CD4-positive, CD25-positive, alpha-beta regulatory T cell (primary cell): ENCODE results near the gene COL17A1. TPM values are rescaled to one million over a fixed set of nuclear protein-coding genes. Genes with fewer than 3 reads are reported as not detected.

Experiments
- ATAC-seq, 2 donors: fragments of 150-1000 bp; cut with Tn5 transposase; one replicate each; pipeline ENCODE4 v1.10.0; 2021; ENCODE audit warnings: low read depth in 2 of 2, moderate number of reproducible peaks in 2 of 2, moderate library complexity in 1 of 2
- DNase-seq, 3 donors: peaks; one replicate each; pipeline versions ENCODE4 v3.0.0 to v3.0.0-alpha.2; 2012 to 2022; ENCODE audit warnings: mixed read lengths in 1 of 3
- H3K27ac ChIP-seq: one replicate; pipeline ENCODE4 v1.7.0; 2013; ENCODE audit warnings: mild to moderate bottlenecking, low read length; ENCODE audit not compliant: insufficient read depth, poor library complexity, severe bottlenecking
- H3K27me3 ChIP-seq: one replicate; pipeline ENCODE4 v1.7.0; 2013; ENCODE audit warnings: low read length; ENCODE audit not compliant: control insufficient read depth, insufficient read depth
- H3K36me3 ChIP-seq: one replicate; pipeline ENCODE4 v1.7.0; 2013; ENCODE audit warnings: mild to moderate bottlenecking, low read length, moderate library complexity; ENCODE audit not compliant: control insufficient read depth, insufficient read depth
- H3K4me1 ChIP-seq: 2 replicates; pipeline ENCODE4 v1.7.0; 2013; ENCODE audit warnings: mild to moderate bottlenecking, low read length; ENCODE audit not compliant: insufficient read depth, control insufficient read depth, poor library complexity, severe bottlenecking
- H3K4me3 ChIP-seq: one replicate; pipeline ENCODE4 v1.7.0; 2013; ENCODE audit warnings: low read depth, mild to moderate bottlenecking, low read length, moderate library complexity
- H3K9me3 ChIP-seq, 2 experiments: 1 replicate in 1 of 2; 2 replicates in 1 of 2; pipeline ENCODE4 v1.7.0; 2013; ENCODE audit warnings: low read length in 2 of 2, mild to moderate bottlenecking in 1 of 2, moderate library complexity in 1 of 2; ENCODE audit not compliant: control insufficient read depth in 2 of 2
- H3K27ac Mint-ChIP-seq, 3 donors: one replicate each; pipeline ENCODE4 v1.8.0; 2020 to 2022; ENCODE audit warnings: mild to moderate bottlenecking in 3 of 3, mixed read lengths in 3 of 3, moderate library complexity in 2 of 3
- H3K27me3 Mint-ChIP-seq: one replicate; pipeline ENCODE4 v1.8.0; 2022; ENCODE audit warnings: mild to moderate bottlenecking, mixed read lengths
- H3K36me3 Mint-ChIP-seq: one replicate; pipeline ENCODE4 v1.8.0; 2020; ENCODE audit warnings: mixed read lengths
- H3K4me1 Mint-ChIP-seq, 4 donors: one replicate each; pipeline ENCODE4 v1.8.0; 2020 to 2022; ENCODE audit warnings: mixed read lengths in 4 of 4, mild to moderate bottlenecking in 1 of 4
- H3K4me3 Mint-ChIP-seq, 4 donors: one replicate each; pipeline ENCODE4 v1.8.0; 2020 to 2022; ENCODE audit warnings: mild to moderate bottlenecking in 4 of 4, mixed read lengths in 4 of 4, moderate library complexity in 3 of 4
- H3K9me3 Mint-ChIP-seq, 7 donors: one replicate each; pipeline ENCODE4 v1.8.0; 2020 to 2022; ENCODE audit warnings: mixed read lengths in 7 of 7, mild to moderate bottlenecking in 3 of 7, moderate library complexity in 2 of 7
- polyA plus RNA-seq, 4 donors: library from polyadenylated mRNA; unstranded; fragments of 300-500 nt; fragmentation: Illumina TruSeq; gene quantifications; one replicate each; pipeline ENCODE4 v1.2.3, GENCODE V29; 2021
- total RNA-seq: library from RNA; stranded (reverse); gene quantifications from one replicate; pipeline ENCODE4 v1.2.3, GENCODE V29; 2022

The COL17A1 gene
- total and polyA plus RNA-seq, 5 donors from 2014 or later, result 0.24 TPM; not detected in 4

DNA sequence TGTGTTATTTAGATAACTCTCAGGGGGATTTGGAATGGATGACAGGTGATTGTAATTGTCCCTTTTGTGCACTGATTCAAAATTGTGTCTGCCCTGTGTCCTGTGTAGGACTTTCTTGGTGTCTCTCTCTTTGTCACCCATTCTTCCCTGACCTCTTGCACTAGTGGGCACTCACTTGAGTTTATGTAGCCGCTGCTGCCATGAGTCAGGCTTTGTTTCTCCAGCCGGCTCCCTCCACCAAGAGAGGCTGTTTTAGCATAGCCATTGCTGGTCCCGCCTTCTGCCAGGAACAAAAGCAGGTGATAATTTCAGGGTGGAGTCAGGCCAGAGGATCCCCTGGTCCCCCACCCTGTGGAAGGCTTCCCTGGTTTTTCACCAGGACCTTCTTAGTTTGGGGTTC lies 8.4 kb downstream of the COL17A1 start:
- H3K4me1 ChIP-seq, result no peaks in the 10 kb centered on the region
- H3K4me3 ChIP-seq, result no peak overlapping the region
- no peak overlapping the region for H3K27ac Mint-ChIP-seq
- no peak for ATAC-seq
- DNase-seq, result no peak
- no peaks in the 10 kb centered on the region for H3K9me3 ChIP-seq
- H3K36me3 Mint-ChIP-seq, result no peaks in the 10 kb centered on the region
- no peak overlapping the region for H3K27ac ChIP-seq
- peaks cover 3% of the 10 kb centered on the region for H3K27me3 ChIP-seq
- H3K4me1 Mint-ChIP-seq, result peaks cover 0 to 5% (median 0%) of the 10 kb centered on the region in 4 donors
- no peaks in the 10 kb centered on the region for H3K27me3 Mint-ChIP-seq
- no peaks in the 10 kb centered on the region for H3K36me3 ChIP-seq
- no peak overlapping the region for H3K4me3 Mint-ChIP-seq
- H3K9me3 Mint-ChIP-seq, result no peaks in the 10 kb centered on the region

GRCh38 chr10:104076743-104077160 lies 8.9 kb downstream of the COL17A1 start:
- no peak for ATAC-seq
- DNase-seq, result no peak
- no peaks in the 10 kb centered on the region for H3K9me3 ChIP-seq
- no peaks in the 10 kb centered on the region for H3K4me1 ChIP-seq
- Mint-ChIP-seq H3K4me1 (peaks cover 0 to 5% (median under 1%) of the 10 kb centered on the region in 4 donors), H3K27me3 (no peaks in the 10 kb centered on the region), H3K27ac (no peak overlapping the region), H3K36me3 (no peaks in the 10 kb centered on the region), H3K9me3 (no peaks in the 10 kb centered on the region), H3K4me3 (no peak overlapping the region)
- H3K27me3 ChIP-seq, result no peaks in the 10 kb centered on the region
- H3K36me3 ChIP-seq, result no peaks in the 10 kb centered on the region
- no peak overlapping the region for H3K27ac ChIP-seq
- H3K4me3 ChIP-seq, result no peak overlapping the region

DNA sequence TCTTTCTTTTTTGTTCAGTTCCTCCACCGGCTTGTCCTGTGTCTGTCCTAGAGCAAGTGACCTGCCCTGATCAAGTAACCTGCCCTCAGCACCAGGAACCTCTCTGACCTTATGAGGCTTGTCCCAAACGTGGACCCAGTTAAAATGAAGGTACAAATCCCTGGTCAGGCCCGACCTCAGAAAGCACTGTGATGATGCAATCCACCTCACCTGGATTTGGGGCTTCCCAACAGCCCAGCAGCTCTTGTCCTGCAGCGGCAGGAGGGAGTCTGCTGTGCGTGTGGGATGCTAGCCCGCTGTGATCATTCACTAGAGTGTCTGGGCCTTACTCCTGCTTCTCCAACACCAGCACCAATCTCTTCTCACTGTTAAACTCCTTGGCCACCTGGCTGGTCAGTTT lies 11.2 kb downstream of the COL17A1 start:
- no peak for ATAC-seq
- no peaks in the 10 kb centered on the region for H3K9me3 ChIP-seq
- H3K36me3 ChIP-seq, result no peaks in the 10 kb centered on the region
- Mint-ChIP-seq H3K27me3 (no peaks in the 10 kb centered on the region), H3K9me3 (no peaks in the 10 kb centered on the region), H3K4me3 (no peak overlapping the region), H3K36me3 (no peaks in the 10 kb centered on the region), H3K4me1 (peaks cover 0 to 5% (median 1%) of the 10 kb centered on the region in 4 donors), H3K27ac (no peak overlapping the region)
- no peaks in the 10 kb centered on the region for H3K27me3 ChIP-seq
- H3K4me3 ChIP-seq, result no peak overlapping the region
- no peak for DNase-seq
- H3K4me1 ChIP-seq, result no peaks in the 10 kb centered on the region
- no peak overlapping the region for H3K27ac ChIP-seq

DNA sequence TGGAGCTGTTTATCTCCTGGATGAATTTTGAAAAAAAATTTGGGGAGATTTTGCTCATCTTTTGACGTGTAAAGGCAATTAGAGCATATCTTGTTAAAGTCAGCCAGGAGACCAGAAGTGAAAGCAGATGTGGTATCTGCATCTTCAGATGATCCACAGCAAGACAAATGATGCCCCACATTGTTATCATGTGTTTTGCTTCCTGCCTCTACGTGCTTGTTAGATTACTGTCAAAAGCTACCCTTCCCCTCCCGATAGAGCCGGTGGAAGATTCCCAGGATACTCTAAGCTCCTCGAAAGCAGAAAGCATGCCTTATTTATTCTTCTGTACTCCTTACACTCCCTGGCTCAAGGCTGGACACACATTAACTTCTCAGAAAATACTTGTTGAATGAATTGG lies 12.9 kb downstream of the COL17A1 start:
- no peaks in the 10 kb centered on the region for H3K27me3 ChIP-seq
- H3K4me1 Mint-ChIP-seq, result peaks cover 0 to 5% (median 1%) of the 10 kb centered on the region in 4 donors

DNA sequence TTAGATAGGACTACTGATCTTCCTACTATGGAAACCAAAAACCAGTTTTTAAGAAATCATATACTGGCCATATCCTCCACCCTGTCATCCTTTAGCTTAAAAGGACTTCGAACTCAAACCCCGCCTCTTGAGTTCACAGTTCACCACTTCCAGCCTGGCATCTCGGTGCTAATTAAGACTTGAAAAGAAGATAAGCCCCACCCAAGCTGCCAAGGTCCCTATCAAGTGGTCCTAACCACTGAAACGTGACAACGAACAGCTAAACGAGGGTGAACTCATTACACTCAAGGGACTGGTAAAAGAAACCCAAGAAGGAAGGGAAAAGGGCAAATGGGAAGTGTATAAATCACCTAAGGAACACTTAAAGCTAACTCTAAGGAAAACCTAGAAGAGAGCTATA lies 16.1 kb downstream of the COL17A1 start:
- peaks cover 0 to 1% (median 0%) of the 10 kb centered on the region in 7 donors for H3K9me3 Mint-ChIP-seq
- no peak overlapping the region for H3K27ac ChIP-seq
- no peak overlapping the region for H3K4me3 Mint-ChIP-seq
- DNase-seq, result no peak
- H3K27ac Mint-ChIP-seq, result no peak overlapping the region
- ATAC-seq, result no peak
- H3K4me3 ChIP-seq, result no peak overlapping the region
- H3K36me3 ChIP-seq, result no peaks in the 10 kb centered on the region
- no peaks in the 10 kb centered on the region for H3K9me3 ChIP-seq
- H3K36me3 Mint-ChIP-seq, result no peaks in the 10 kb centered on the region
- H3K27me3 ChIP-seq, result no peaks in the 10 kb centered on the region
- no peaks in the 10 kb centered on the region for H3K4me1 ChIP-seq
- peaks cover 0 to 5% (median 1%) of the 10 kb centered on the region in 4 donors for H3K4me1 Mint-ChIP-seq
- H3K27me3 Mint-ChIP-seq, result peaks cover 23% of the 10 kb centered on the region

More for the DNA sequence above, 12.9 kb downstream of the COL17A1 start:
- Histone ChIP-seq H3K36me3 (no peaks in the 10 kb centered on the region), H3K27ac (no peak overlapping the region), H3K9me3 (no peaks in the 10 kb centered on the region), H3K4me1 (no peaks in the 10 kb centered on the region), H3K4me3 (no peak overlapping the region)
- H3K36me3 Mint-ChIP-seq, result no peaks in the 10 kb centered on the region
- ATAC-seq (no peak), DNase-seq (peak in 1 of 3 donors; percentile 12)
- H3K27ac Mint-ChIP-seq, result no peak overlapping the region
- H3K9me3 Mint-ChIP-seq, result no peaks in the 10 kb centered on the region
- H3K4me3 Mint-ChIP-seq, result no peak overlapping the region
- H3K27me3 Mint-ChIP-seq, result peaks cover 9% of the 10 kb centered on the region

- peak overlapping the region in 1 of 3 donors; percentile 23 for H3K27ac Mint-ChIP-seq
- H3K4me3 ChIP-seq, result no peak overlapping the region
Measured at GRCh38 chr10:104067525-104067924, 18.2 kb downstream of the COL17A1 start.

DNA sequence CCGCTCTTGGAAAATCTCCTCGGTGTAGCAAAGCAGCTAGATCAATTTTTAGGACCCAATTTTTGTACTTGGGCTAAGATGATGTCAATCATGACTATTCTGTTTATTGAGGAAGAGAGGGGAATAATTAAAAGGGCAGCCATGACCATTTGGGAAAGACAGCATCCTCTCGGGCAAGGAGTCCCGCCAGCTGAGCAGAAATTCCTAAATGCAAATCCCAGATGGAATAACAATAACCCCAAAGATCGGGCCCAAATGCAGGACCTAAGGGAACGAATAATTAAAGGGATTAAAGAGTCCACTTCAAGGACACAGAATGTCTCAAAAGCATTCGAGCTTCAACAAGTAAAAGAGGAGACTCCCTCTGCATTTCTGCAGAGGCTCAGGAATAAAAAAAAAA lies 18.7 kb downstream of the COL17A1 start:
- Histone ChIP-seq H3K27me3 (no peaks in the 10 kb centered on the region), H3K4me1 (no peaks in the 10 kb centered on the region), H3K36me3 (no peaks in the 10 kb centered on the region), H3K4me3 (no peak overlapping the region), H3K9me3 (no peaks in the 10 kb centered on the region), H3K27ac (no peak overlapping the region)
- Mint-ChIP-seq H3K27ac (no peak overlapping the region), H3K4me3 (no peak overlapping the region), H3K9me3 (peaks cover 0 to 3% (median 0%) of the 10 kb centered on the region in 7 donors), H3K4me1 (peaks cover 0 to 2% (median 0%) of the 10 kb centered on the region in 4 donors), H3K27me3 (peaks cover 33% of the 10 kb centered on the region), H3K36me3 (no peaks in the 10 kb centered on the region)
- DNase-seq, result no peak
- no peak for ATAC-seq

More at GRCh38 chr10:104067525-104067924, 18.2 kb downstream of the COL17A1 start:
- H3K27ac ChIP-seq, result no peak overlapping the region
- no peaks in the 10 kb centered on the region for H3K4me1 ChIP-seq
- no peaks in the 10 kb centered on the region for H3K9me3 ChIP-seq
- DNase-seq (no peak), ATAC-seq (no peak)
- Mint-ChIP-seq H3K4me3 (no peak overlapping the region), H3K4me1 (peaks cover 0 to 2% (median 0%) of the 10 kb centered on the region in 4 donors), H3K27me3 (peaks cover 33% of the 10 kb centered on the region), H3K36me3 (no peaks in the 10 kb centered on the region), H3K9me3 (peaks cover 0 to 3% (median 0%) of the 10 kb centered on the region in 7 donors)
- H3K27me3 ChIP-seq, result no peaks in the 10 kb centered on the region
- H3K36me3 ChIP-seq, result no peaks in the 10 kb centered on the region

DNA sequence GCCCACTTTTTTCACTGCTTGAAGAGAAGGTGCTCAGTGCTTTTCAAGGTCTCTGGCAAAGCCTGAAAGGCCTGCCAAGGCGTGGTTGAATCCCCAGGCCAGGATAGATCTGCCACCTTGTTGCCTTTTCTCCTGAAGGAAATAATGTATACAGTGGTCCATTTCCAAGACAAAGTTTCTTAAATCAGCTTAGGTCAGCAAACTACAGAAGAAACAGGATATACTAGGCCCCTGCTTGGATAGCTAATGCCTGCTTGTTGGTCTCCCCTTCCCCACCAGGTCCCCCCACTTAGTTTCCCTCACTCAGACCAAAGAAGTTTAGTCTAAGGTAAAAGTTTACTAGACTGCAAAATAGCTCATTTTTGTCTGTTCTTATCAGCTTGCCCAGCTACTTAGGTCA lies 19.9 kb downstream of the COL17A1 start:
- no peak overlapping the region for H3K4me3 Mint-ChIP-seq
- Histone ChIP-seq H3K9me3 (no peaks in the 10 kb centered on the region), H3K4me1 (no peaks in the 10 kb centered on the region), H3K4me3 (no peak overlapping the region), H3K27ac (no peak overlapping the region), H3K36me3 (no peaks in the 10 kb centered on the region), H3K27me3 (no peaks in the 10 kb centered on the region)
- H3K9me3 Mint-ChIP-seq, result peaks cover 0 to 3% (median 0%) of the 10 kb centered on the region in 7 donors
- no peak overlapping the region for H3K27ac Mint-ChIP-seq
- DNase-seq, result no peak
- no peaks in the 10 kb centered on the region for H3K4me1 Mint-ChIP-seq
- no peaks in the 10 kb centered on the region for H3K36me3 Mint-ChIP-seq
- ATAC-seq, result no peak
- H3K27me3 Mint-ChIP-seq, result peaks cover 33% of the 10 kb centered on the region
